Measurements from ENCODE around the gene ZNF462. TPM values are rescaled to one million over a fixed set of nuclear protein-coding genes. Genes with fewer than 3 reads are reported as not detected.

Gene ZNF462
- polyA plus RNA-seq, 3 donors, result 21.3 to 25.9 (median 22.0) TPM

GRCh38 chr9:106922026-106922425 is 59.1 kb downstream of the ZNF462 start:
- DNase-seq (ENCODE audit: low read depth in 3 of 3, low spot score in 2 of 3), result no peak

GRCh38 chr9:106925392-106925791 is 62.4 kb downstream of the ZNF462 start:
- DNase-seq (ENCODE audit: low read depth in 3 of 3, low spot score in 2 of 3), result no peak

GRCh38 chr9:106927916-106928315 is 65.0 kb downstream of the ZNF462 start:
- no peak for DNase-seq (ENCODE audit: low read depth in 3 of 3, low spot score in 2 of 3)

GRCh38 chr9:106928350-106928749 is 65.4 kb downstream of the ZNF462 start:
- no peak for DNase-seq (ENCODE audit: low read depth in 3 of 3, low spot score in 2 of 3)

- no peak for DNase-seq (ENCODE audit: low read depth in 3 of 3, low spot score in 2 of 3)
These were observed 66.7 kb downstream of the ZNF462 start for GRCh38 chr9:106929471-106930177.

GRCh38 chr9:106930477-106930876 is 67.5 kb downstream of the ZNF462 start:
- no peak for DNase-seq (ENCODE audit: low read depth in 3 of 3, low spot score in 2 of 3)

GRCh38 chr9:106931466-106931865 is 68.5 kb downstream of the ZNF462 start:
- DNase-seq (ENCODE audit: low read depth in 3 of 3, low spot score in 2 of 3), result no peak

GRCh38 chr9:106932178-106932577 is 69.2 kb downstream of the ZNF462 start:
- no peak for DNase-seq (ENCODE audit: low read depth in 3 of 3, low spot score in 2 of 3)

- no peak for DNase-seq (ENCODE audit: low read depth in 3 of 3, low spot score in 2 of 3)
These were observed 69.7 kb downstream of the ZNF462 start for GRCh38 chr9:106932675-106933074.

GRCh38 chr9:106933470-106933869 is 70.5 kb downstream of the ZNF462 start:
- no peak for DNase-seq (ENCODE audit: low read depth in 3 of 3, low spot score in 2 of 3)

GRCh38 chr9:106934442-106935238 is 71.7 kb downstream of the ZNF462 start:
- no peak for DNase-seq (ENCODE audit: low read depth in 3 of 3, low spot score in 2 of 3)

- DNase-seq (ENCODE audit: low read depth in 3 of 3, low spot score in 2 of 3), result no peak
These were observed 73.7 kb downstream of the ZNF462 start for GRCh38 chr9:106936680-106937079.

GRCh38 chr9:106941916-106942315 is 79.0 kb downstream of the ZNF462 start:
- DNase-seq (ENCODE audit: low read depth in 3 of 3, low spot score in 2 of 3), result no peak

GRCh38 chr9:106945727-106946660 is 83.0 kb downstream of the ZNF462 start:
- DNase-seq (ENCODE audit: low read depth in 3 of 3, low spot score in 2 of 3), result no peak

GRCh38 chr9:106947106-106947900 is 84.3 kb downstream of the ZNF462 start:
- no peak for DNase-seq (ENCODE audit: low read depth in 3 of 3, low spot score in 2 of 3)

GRCh38 chr9:106953174-106953573 is 90.2 kb downstream of the ZNF462 start:
- no peak for DNase-seq (ENCODE audit: low read depth in 3 of 3, low spot score in 2 of 3)

- no peak for DNase-seq (ENCODE audit: low read depth in 3 of 3, low spot score in 2 of 3)
These were observed 91.6 kb downstream of the ZNF462 start for GRCh38 chr9:106954558-106954957.

- DNase-seq (ENCODE audit: low read depth in 3 of 3, low spot score in 2 of 3), result no peak
These were observed 92.2 kb downstream of the ZNF462 start for GRCh38 chr9:106954974-106955850.

GRCh38 chr9:106956971-106957370 is 94.0 kb downstream of the ZNF462 start:
- no peak for DNase-seq (ENCODE audit: low read depth in 3 of 3, low spot score in 2 of 3)

Data from right renal cortex interstitium (tissue), 3 donors.